ENCODE results near the gene ACY1.

Gene ACY1

DNA sequence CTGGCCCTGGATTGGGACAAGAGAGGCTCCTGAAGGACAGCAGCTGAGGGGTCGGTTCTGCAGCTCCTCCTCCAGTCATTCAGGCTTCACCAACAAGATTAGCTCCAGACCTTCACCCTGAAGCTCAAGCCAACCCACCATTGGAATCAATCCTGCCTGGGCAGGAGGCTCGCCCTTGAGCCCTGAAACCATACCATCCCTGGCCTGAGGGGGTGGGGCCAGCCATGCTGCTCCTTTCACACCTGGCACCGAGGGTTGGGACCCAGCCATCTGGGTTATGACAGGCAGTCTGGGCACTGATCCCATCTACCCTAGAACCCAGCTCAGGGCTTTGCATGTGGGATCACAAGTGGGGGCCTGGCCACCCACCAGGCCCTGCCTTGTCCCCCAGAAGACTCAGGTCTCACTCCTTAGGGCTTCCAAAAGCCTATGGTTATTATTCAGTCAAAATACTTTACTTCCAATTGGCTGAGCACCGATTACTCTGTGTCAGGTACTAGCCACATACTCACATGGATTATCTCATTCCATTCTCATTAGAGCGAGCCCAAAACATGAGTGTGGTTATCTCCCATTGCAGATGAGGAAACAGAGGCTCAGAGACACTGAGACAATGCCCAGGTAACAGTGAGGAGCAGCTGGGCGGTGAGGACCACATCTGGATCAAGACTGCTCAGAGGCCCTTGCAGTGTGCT, 12.6 kb upstream of the ACY1 start:
- Mint-ChIP-seq H3K4me1 (peaks cover 45% of the 10 kb centered on the region), H3K27me3 (ENCODE audit: low read depth) (no peaks in the 10 kb centered on the region), H3K9me3 (no peaks in the 10 kb centered on the region), H3K36me3 (ENCODE audit: low read depth) (no peaks in the 10 kb centered on the region), H3K4me3 (peak overlapping the region; percentile 51 to 76 (median 57)), H3K27ac (peak overlapping the region; percentile 33 to 68 (median 53))
- TF ChIP-seq, protein P1, sequence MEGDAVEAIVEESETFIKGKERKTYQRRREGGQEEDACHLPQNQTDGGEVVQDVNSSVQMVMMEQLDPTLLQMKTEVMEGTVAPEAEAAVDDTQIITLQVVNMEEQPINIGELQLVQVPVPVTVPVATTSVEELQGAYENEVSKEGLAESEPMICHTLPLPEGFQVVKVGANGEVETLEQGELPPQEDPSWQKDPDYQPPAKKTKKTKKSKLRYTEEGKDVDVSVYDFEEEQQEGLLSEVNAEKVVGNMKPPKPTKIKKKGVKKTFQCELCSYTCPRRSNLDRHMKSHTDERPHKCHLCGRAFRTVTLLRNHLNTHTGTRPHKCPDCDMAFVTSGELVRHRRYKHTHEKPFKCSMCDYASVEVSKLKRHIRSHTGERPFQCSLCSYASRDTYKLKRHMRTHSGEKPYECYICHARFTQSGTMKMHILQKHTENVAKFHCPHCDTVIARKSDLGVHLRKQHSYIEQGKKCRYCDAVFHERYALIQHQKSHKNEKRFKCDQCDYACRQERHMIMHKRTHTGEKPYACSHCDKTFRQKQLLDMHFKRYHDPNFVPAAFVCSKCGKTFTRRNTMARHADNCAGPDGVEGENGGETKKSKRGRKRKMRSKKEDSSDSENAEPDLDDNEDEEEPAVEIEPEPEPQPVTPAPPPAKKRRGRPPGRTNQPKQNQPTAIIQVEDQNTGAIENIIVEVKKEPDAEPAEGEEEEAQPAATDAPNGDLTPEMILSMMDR (IDR thresholded peaks at IDR 0.05; ENCODE audit: unreplicated experiment in 3 of 3): no peak

DNA sequence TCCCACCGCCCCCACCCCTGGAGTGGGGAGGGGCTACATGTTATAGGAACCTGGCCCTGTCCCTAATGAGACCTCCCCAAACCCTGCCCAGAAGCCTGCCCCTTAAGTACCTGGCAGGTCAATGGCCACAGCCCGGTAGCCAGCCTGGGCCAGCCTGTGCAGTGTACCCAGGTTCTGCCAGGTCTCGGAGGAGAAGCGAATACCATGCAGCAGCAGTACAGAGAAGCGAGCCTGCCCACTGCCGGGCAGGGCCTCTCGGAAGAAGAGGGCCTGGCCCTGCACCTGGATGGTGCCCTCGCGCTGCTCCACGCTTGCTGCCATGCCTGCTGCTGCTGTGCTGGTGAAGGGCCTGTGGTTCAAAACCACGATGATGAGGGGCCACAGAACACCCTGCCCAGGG, 12.0 kb upstream of the ACY1 start:
- Mint-ChIP-seq H3K36me3 (ENCODE audit: low read depth) (no peaks in the 10 kb centered on the region), H3K9me3 (no peaks in the 10 kb centered on the region), H3K4me3 (peak overlapping the region; percentile 49 to 76 (median 51)), H3K27ac (peak overlapping the region in 2 of 3 experiments; percentile 53 to 57), H3K27me3 (ENCODE audit: low read depth) (no peaks in the 10 kb centered on the region), H3K4me1 (peaks cover 43% of the 10 kb centered on the region)
- TF ChIP-seq, protein P1 (IDR thresholded peaks at IDR 0.05; ENCODE audit: unreplicated experiment in 3 of 3): no peak

DNA sequence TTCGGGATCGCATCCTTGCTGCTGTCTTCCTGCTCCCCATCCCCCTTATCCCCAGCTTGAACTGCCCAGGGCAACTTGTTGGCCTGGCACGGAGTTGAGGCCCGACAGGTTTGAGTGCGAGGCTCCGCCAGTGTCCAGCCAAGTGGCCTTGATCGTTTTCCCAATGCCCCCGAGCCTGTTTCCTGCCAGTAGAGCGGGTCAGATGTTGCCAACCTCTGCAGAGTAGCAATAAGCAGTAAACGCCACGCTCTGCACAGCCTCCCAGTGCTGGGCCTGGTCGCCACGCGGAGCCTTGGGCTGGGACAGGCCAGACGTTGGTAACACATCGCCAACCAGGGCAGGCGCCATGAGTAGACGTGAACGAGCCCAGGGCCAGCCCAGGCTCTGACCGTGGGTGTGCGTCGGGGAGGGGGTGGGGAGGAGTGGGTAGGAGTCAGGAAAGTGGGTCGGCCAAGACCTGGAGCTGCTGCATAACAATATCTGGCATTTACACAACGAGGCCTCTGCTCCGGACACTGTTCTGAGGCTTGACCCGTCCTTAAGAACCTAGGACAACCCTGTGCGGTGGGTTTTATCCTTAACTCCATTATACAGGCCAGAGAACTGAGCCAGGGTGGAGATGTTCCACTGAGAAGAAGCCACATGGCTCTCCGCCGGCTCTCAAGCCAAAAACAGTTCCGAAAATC, 8.9 kb upstream of the ACY1 start:
- TF ChIP-seq, protein P1 (IDR thresholded peaks at IDR 0.05; ENCODE audit: unreplicated experiment in 3 of 3): peak in 1 of 3 experiments; percentile 55
- no peaks in the 10 kb centered on the region for H3K9me3 Mint-ChIP-seq
- no peaks in the 10 kb centered on the region for H3K36me3 Mint-ChIP-seq (ENCODE audit: low read depth)
- peak overlapping the region; percentile 90 to 95 (median 91) for H3K27ac Mint-ChIP-seq
- peaks cover 38% of the 10 kb centered on the region for H3K4me1 Mint-ChIP-seq
- peak overlapping the region; percentile 93 to 96 (median 94) for H3K4me3 Mint-ChIP-seq
- no peaks in the 10 kb centered on the region for H3K27me3 Mint-ChIP-seq (ENCODE audit: low read depth)

DNA sequence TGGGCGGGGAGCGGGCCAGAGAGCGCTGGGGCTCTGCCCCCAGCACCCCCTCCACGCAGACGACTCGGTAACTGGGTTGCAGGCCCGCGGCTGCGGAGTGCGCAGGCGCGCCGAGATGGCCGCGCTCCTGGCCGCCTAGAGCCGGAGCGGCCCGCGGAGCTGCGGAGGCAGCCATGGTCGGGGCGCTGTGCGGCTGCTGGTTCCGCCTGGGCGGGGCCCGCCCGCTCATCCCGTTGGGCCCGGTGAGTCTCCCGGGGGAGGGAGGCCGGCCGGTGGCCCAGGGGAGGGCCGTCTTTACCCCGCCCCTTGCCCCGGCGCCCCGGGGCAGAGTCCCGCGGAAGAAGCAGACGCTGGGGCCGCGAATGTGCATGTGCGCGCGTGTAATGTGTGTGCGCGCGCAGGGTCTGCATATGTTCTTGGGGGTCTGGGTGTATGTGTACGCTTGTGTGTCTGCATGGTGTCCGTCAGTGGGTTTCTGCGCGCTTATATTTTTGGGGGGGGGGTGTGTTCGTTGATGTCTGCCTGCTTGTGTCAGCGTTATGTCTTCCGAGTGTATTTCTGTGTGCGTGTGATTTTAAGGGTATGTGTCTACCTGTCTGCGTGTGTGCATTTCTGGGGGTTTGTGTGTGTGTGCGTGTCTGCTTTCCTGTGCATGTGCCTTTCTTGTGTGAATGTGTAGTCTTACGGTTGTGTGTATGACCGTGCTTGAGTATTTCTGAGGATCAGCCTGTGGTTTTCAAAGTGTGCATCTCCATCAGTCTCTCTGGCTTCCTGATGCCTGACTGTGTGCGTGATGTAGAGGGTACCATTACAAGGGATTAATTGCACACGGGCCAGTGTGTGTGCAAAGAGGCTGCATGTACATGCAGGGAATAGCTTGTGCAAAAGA, 8.1 kb upstream of the ACY1 start, which contains the start of gene ABHD14A:
TSS of gene ABHD14A (plus strand) at position 102 of the 889 bp plus-strand sequence. CDS start at position 174, 72 bp downstream.
- peak within 1 kb of the TSS; percentile 93 to 96 (median 94) for H3K4me3 Mint-ChIP-seq
- no peaks in the 10 kb centered on the region for H3K9me3 Mint-ChIP-seq
- peak within 1 kb of the TSS; percentile 90 to 95 (median 91) for H3K27ac Mint-ChIP-seq
- H3K4me1 Mint-ChIP-seq: peaks cover 36% of the 10 kb centered on the region
- H3K36me3 Mint-ChIP-seq (ENCODE audit: low read depth): no peaks in the 10 kb centered on the region
- TF ChIP-seq, protein P1 (IDR thresholded peaks at IDR 0.05; ENCODE audit: unreplicated experiment in 3 of 3): no peak
- H3K27me3 Mint-ChIP-seq (ENCODE audit: low read depth): no peaks in the 10 kb centered on the region

DNA sequence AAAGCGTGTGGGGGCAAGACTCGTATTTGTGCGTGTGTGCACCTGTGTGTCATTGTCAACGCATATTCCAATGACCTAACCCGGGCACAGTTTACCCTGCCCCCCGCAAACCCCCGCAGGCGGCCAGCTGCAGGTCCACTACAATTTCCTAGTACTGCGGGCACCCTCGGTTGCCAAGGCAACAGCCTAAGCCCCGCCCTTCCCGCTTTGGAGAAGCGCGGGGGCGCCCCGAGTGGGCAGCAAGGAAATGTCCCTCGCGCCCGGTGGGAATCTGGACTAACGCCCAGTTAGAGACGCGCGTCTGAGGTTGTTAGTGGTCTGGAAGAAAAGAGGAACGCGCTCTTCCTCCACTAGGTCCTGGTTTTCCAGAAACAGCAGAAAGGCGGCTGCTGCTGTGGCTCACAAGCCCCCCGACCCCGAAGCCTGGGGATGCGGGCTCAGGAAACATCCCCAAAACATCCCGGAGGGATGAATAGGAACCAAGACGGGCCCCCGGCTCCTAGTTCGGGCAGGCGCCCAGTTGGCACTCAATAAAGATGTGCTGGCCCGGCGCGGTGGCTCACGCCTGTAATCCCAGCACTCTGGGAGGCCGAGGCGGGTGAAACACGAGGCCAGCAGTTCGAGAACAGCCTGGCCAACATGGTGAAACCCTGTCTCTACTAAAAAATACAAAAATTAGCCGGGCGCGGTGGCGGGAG, 7.3 kb upstream of the ACY1 start:
- Mint-ChIP-seq H3K4me3 (peak overlapping the region; percentile 83 to 88 (median 88)), H3K27me3 (ENCODE audit: low read depth) (no peaks in the 10 kb centered on the region), H3K9me3 (no peaks in the 10 kb centered on the region), H3K27ac (peak overlapping the region; percentile 59 to 80 (median 78)), H3K36me3 (ENCODE audit: low read depth) (no peaks in the 10 kb centered on the region), H3K4me1 (peaks cover 29% of the 10 kb centered on the region)
- TF ChIP-seq, protein P1 (IDR thresholded peaks at IDR 0.05; ENCODE audit: unreplicated experiment in 3 of 3): peak in 1 of 3 experiments; percentile 10

Data from nephron (organoid).